HEK293 (cell line): ENCODE results near the gene CALHM3.

ENCODE experiments used
- KLF1 ChIP-seq: fragments of 450-650 bp; formaldehyde crosslinking; IDR thresholded peaks from 2 replicates; pipeline ENCODE4 v1.5.1; 2016; ENCODE audit warnings: missing biosample characterization, missing genetic modification characterization
- ZNF292 ChIP-seq: fragments of 450-650 bp; formaldehyde crosslinking; IDR thresholded peaks from 2 replicates; pipeline ENCODE4 v1.5.1; 2016; ENCODE audit warnings: low read depth, missing biosample characterization, missing genetic modification characterization, borderline replicate concordance
- TF ChIP-seq, protein P1 (sequence below): fragments of 450-650 bp; formaldehyde crosslinking; IDR thresholded peaks from 2 replicates; pipeline ENCODE4 v1.5.1; 2016; ENCODE audit warnings: missing biosample characterization, missing genetic modification characterization

DNA sequence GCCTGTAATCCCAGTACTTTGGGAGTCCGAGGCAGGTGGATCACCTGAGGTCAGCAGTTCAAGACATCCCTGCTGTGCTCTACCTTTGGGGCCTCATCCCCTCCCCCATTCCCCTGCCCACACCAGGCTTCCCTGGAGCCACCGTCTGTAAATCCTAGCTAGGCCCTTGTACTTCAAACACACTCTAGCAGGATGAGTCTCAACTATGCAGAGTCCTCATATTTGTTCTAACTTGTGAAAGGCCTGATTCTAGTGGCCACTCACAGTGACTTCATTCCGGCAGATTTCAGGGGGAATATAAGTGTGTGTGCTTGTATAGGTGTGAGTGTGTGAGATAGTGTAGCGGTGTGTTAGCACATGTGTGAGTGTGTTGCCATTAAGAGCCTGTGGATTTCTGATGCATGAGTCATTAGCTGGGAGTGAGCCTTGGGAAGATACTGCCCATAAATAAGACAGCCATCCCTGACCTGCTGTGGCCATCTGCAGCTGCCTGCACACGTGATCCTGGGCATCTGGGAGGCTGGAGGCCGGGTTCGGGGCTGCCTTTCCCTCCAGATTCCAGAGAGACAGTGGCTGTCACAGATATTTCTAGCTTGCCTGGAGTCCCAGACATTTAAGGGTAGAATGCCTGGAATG lies 12.8 kb upstream of the CALHM3 start:
- TF ChIP-seq KLF1: no peak
- TF ChIP-seq, protein P1, sequence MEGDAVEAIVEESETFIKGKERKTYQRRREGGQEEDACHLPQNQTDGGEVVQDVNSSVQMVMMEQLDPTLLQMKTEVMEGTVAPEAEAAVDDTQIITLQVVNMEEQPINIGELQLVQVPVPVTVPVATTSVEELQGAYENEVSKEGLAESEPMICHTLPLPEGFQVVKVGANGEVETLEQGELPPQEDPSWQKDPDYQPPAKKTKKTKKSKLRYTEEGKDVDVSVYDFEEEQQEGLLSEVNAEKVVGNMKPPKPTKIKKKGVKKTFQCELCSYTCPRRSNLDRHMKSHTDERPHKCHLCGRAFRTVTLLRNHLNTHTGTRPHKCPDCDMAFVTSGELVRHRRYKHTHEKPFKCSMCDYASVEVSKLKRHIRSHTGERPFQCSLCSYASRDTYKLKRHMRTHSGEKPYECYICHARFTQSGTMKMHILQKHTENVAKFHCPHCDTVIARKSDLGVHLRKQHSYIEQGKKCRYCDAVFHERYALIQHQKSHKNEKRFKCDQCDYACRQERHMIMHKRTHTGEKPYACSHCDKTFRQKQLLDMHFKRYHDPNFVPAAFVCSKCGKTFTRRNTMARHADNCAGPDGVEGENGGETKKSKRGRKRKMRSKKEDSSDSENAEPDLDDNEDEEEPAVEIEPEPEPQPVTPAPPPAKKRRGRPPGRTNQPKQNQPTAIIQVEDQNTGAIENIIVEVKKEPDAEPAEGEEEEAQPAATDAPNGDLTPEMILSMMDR: no peak
- TF ChIP-seq ZNF292 (tag by site-specific recombination): no peak
